HepG2 (cell line): ENCODE results near the gene PLET1. TPM values are rescaled to one million over a fixed set of nuclear protein-coding genes. Genes with fewer than 3 reads are reported as not detected.

Experiments
- ATAC-seq: fragments of 200-7000 bp; cut with Tn5 transposase; 3 replicates; pipeline ENCODE4 v1.9.1; 2020; ENCODE audit warnings: mild to moderate bottlenecking, moderate library complexity
- BruUV-seq: library from RNA; stranded (reverse); fragments of 400-500 nt; replicated peaks from 2 replicates; lab custom pipeline; 2021; lab: Mats Ljungman, UMichigan
- CTCF ChIA-PET: fragments of 300-600 bp; formaldehyde crosslinking; extraction: SDS; loops from one replicate; lab custom pipeline; 2021; ENCODE audit warnings: low total read pairs, inconsistent platforms, low intra/inter-chr PET ratio; lab: Yijun Ruan, JAX
- POLR2A ChIA-PET: fragments of 350-600 bp; sonication (Branson Sonifier 250); formaldehyde crosslinking; loops from one replicate; lab custom pipeline; 2020; ENCODE audit warnings: antibody characterized with exemption, inconsistent platforms; lab: Yijun Ruan, JAX
- DNase-seq: peaks from one replicate; pipeline ENCODE4 v3.0.0-alpha.2; 2015; ENCODE audit warnings: low spot score
- FAIRE-seq: peaks from 3 replicates; lab custom pipeline; 2011; peaks lifted over from hg19 to GRCh38; lab: Jason Lieb, UNC
- H2AFZ ChIP-seq: one replicate; pipeline ENCODE4 v1.6.1; 2011; ENCODE audit warnings: low read length, inconsistent platforms
- H3K27ac ChIP-seq: fragments of 300-600 bp; 3 replicates; pipeline ENCODE4 v1.8.0; 2011; ENCODE audit warnings: mixed run types, mild to moderate bottlenecking, mixed read lengths, low read length, inconsistent platforms; ENCODE audit not compliant: insufficient read depth; ENCODE audit errors: extremely low read length
- H3K27me3 ChIP-seq, 2 experiments: fragments of 200-600 bp in 1 of 2; 2 replicates in 1 of 2; 3 replicates in 1 of 2; pipeline versions ENCODE4 v1.6.0 to v1.8.0; 2011; ENCODE audit warnings: low read length in 2 of 2, mild to moderate bottlenecking in 2 of 2, moderate library complexity in 2 of 2, inconsistent platforms in 1 of 2; ENCODE audit not compliant: insufficient read depth in 2 of 2, control insufficient read depth in 1 of 2
- H3K36me3 ChIP-seq, 2 experiments: fragments of 200-600 bp in 1 of 2; replicated peaks in 1 of 2; 2 replicates in 1 of 2; 3 replicates in 1 of 2; pipeline versions ENCODE4 v1.5.1 to v1.8.0; 2011; ENCODE audit warnings: low read length in 2 of 2, inconsistent platforms in 1 of 2; ENCODE audit not compliant: insufficient read depth in 2 of 2, control insufficient read depth in 1 of 2
- H3K4me1 ChIP-seq: 2 replicates; pipeline ENCODE4 v1.5.1; 2012; ENCODE audit warnings: low read length, inconsistent platforms; ENCODE audit not compliant: insufficient read depth
- H3K4me2 ChIP-seq: 2 replicates; pipeline ENCODE4 v1.6.0; 2011; ENCODE audit warnings: low read depth, low read length, inconsistent platforms
- H3K4me3 ChIP-seq, 3 experiments: fragments of 200-600 bp in 1 of 3; sonication (generic), shearing (Covaris generic) in 1 of 3; replicated peaks in 1 of 3; 2 replicates each; pipeline ENCODE4 v1.5.1; 2011 to 2016; ENCODE audit warnings: low read length in 3 of 3, inconsistent platforms in 2 of 3, low read depth in 2 of 3, mild to moderate bottlenecking in 2 of 3, control low read depth in 1 of 3, mixed read lengths in 1 of 3; ENCODE audit not compliant: insufficient read depth in 1 of 3
- H3K79me2 ChIP-seq: one replicate; pipeline ENCODE4 v1.6.1; 2011; ENCODE audit warnings: low read length, inconsistent platforms; ENCODE audit not compliant: insufficient read depth
- H3K9ac ChIP-seq: 2 replicates; pipeline ENCODE4 v1.6.0; 2011; ENCODE audit warnings: mild to moderate bottlenecking, low read depth, low read length, inconsistent platforms; ENCODE audit not compliant: insufficient read depth
- H3K9me3 ChIP-seq: 2 replicates; pipeline ENCODE4 v1.5.1; 2012; ENCODE audit warnings: mild to moderate bottlenecking, low read length
- H4K20me1 ChIP-seq: 2 replicates; pipeline ENCODE4 v1.6.0; 2011; ENCODE audit warnings: inconsistent platforms, mild to moderate bottlenecking, low read length, moderate library complexity; ENCODE audit not compliant: insufficient read depth
- CEBPG ChIP-seq: IDR thresholded peaks from 2 replicates; pipeline ENCODE4 v1.6.1; 2016
- CSRNP2 ChIP-seq: sonication (generic); formaldehyde crosslinking; conservative IDR thresholded peaks from 2 replicates; pipeline ENCODE4 v1.8.0; 2022; ENCODE audit warnings: low read depth, missing genetic modification reagents
- MAFK ChIP-seq, 2 experiments: IDR thresholded peaks in 1 of 2; conservative IDR thresholded peaks in 1 of 2; 2 replicates each; pipeline ENCODE4 v1.6.1; 2011; ENCODE audit warnings: improper control_type of control experiment in 2 of 2, low read length in 2 of 2
- NCOA2 ChIP-seq: sonication (generic); formaldehyde crosslinking; IDR thresholded peaks from 2 replicates; pipeline ENCODE4 v1.8.0; 2022; ENCODE audit warnings: inconsistent platforms
- SOX6 ChIP-seq, 2 experiments: fragments of 450-650 bp in 1 of 2; sonication (generic) in 1 of 2; formaldehyde crosslinking in 1 of 2; IDR thresholded peaks; 2 replicates each; pipeline versions ENCODE4 v1.4.0 to v1.6.1; 2017 to 2020; ENCODE audit warnings: antibody characterized with exemption in 1 of 2, mild to moderate bottlenecking in 1 of 2, missing genetic modification reagents in 1 of 2
- USF2 ChIP-seq, 2 experiments: sonication (generic) in 1 of 2; formaldehyde crosslinking in 1 of 2; IDR thresholded peaks; 2 replicates each; pipeline versions ENCODE4 v1.5.1 to v1.6.1; 2011 to 2020; ENCODE audit warnings: borderline replicate concordance in 1 of 2, low read depth in 1 of 2, low read length in 1 of 2, mild to moderate bottlenecking in 1 of 2, missing genetic modification reagents in 1 of 2, moderate library complexity in 1 of 2
- ZFP1 ChIP-seq: IDR thresholded peaks from 2 replicates; pipeline ENCODE4 v1.6.1; 2016
- ZNF10 ChIP-seq: sonication (generic); formaldehyde crosslinking; IDR thresholded peaks from 2 replicates; pipeline ENCODE4 v1.4.0; 2020; ENCODE audit warnings: mild to moderate bottlenecking, low read depth, missing genetic modification reagents, borderline replicate concordance
- ZNF205 ChIP-seq: IDR thresholded peaks from 2 replicates; pipeline ENCODE4 v1.6.1; 2018; ENCODE audit warnings: missing biosample characterization, missing genetic modification reagents
- ZNF207 ChIP-seq: fragments of 450-650 bp; IDR thresholded peaks from 2 replicates; pipeline ENCODE4 v1.6.1; 2016; ENCODE audit warnings: antibody characterized with exemption, borderline replicate concordance
- ZNF235 ChIP-seq: sonication (generic); formaldehyde crosslinking; IDR thresholded peaks from 2 replicates; pipeline ENCODE4 v1.8.1; 2023; ENCODE audit warnings: mild to moderate bottlenecking, missing genetic modification reagents, borderline replicate concordance
- ZNF253 ChIP-seq: sonication (generic); formaldehyde crosslinking; IDR thresholded peaks from 2 replicates; pipeline ENCODE4 v1.8.0; 2022; ENCODE audit warnings: mild to moderate bottlenecking, missing genetic modification reagents, borderline replicate concordance
- ZNF432 ChIP-seq: sonication (generic); formaldehyde crosslinking; IDR thresholded peaks from 2 replicates; pipeline ENCODE4 v1.5.0; 2020; ENCODE audit warnings: missing genetic modification reagents, mild to moderate bottlenecking, borderline replicate concordance
- ZNF614 ChIP-seq: IDR thresholded peaks from 2 replicates; pipeline ENCODE4 v1.6.1; 2018; ENCODE audit warnings: missing biosample characterization, missing genetic modification reagents, inconsistent platforms, borderline replicate concordance
- ZNF629 ChIP-seq: sonication (generic); formaldehyde crosslinking; conservative IDR thresholded peaks from 2 replicates; pipeline ENCODE4 v1.5.0; 2020; ENCODE audit warnings: missing genetic modification reagents
- ZNF639 ChIP-seq: conservative IDR thresholded peaks from 2 replicates; pipeline ENCODE4 v1.6.1; 2018; ENCODE audit warnings: missing genetic modification reagents
- ZNF652 ChIP-seq: IDR thresholded peaks from 2 replicates; pipeline ENCODE4 v1.6.1; 2016; ENCODE audit warnings: low read depth, borderline replicate concordance
- ZNF780A ChIP-seq: sonication (generic); formaldehyde crosslinking; IDR thresholded peaks from 2 replicates; pipeline ENCODE4 v1.8.0; 2022; ENCODE audit warnings: mild to moderate bottlenecking, missing genetic modification reagents, moderate library complexity
- WGBS: methylation state at CpG from one replicate; pipeline ENCODE4 v1.1.6; 2017; ENCODE audit warnings: low lambda C conversion rate; 5-methylcytosine and 5-hydroxymethylcytosine counted together
- in situ Hi-C: cut with HindIII; loops from 2 replicates; pipeline ENCODE4 v1.10.0; 2017; ENCODE audit warnings: low pct_unique_long_range_greater_than_20kb; ENCODE audit not compliant: extremely low pct_ligation_motif_present
- intact Hi-C: fragments of 100-400 bp; cut with micrococcal nuclease; formaldehyde crosslinking; loops from one replicate; pipeline ENCODE4 v1.10.0; 2022; ENCODE audit not compliant: unreplicated experiment
- polyA plus RNA-seq, 8 experiments: library from polyadenylated mRNA; depleted of rRNA in 3 of 8; stranded (reverse) in 7 of 8; unstranded in 1 of 8; fragments of >200 nt; fragmentation: Illumina TruSeq in 4 of 8; extraction: Trizol in 4 of 8; gene quantifications; 2 replicates each; pipeline versions ENCODE4 v1.2.1 to v1.2.3, GENCODE V29; 2011 to 2016; ENCODE audit warnings: low read depth in 4 of 8, missing spikeins in 1 of 8, mixed read lengths in 1 of 8; ENCODE audit not compliant: insufficient read depth in 1 of 8
- total RNA-seq, 5 experiments: library from RNA; depleted of rRNA; stranded (reverse); fragments of >200 nt; fragmentation: Illumina TruSeq; extraction: Trizol; gene quantifications; 2 replicates each; pipeline ENCODE4 v1.2.3, GENCODE V29; 2016; ENCODE audit warnings: low read depth in 1 of 5

PLET1 gene
- total and polyA plus RNA-seq, 2 of the 13 experiments (the other 11 are each of a cell fraction or from before 2014, with no cell fraction given) = not detected

- TF ChIP-seq CSRNP2 (CRISPR knock-in tag) (no peak), ZNF205 (CRISPR knock-in tag) (no peak), ZFP1 (CRISPR knock-in tag) (no peak), ZNF207 (no peak), ZNF652 (CRISPR knock-in tag) (no peak), ZNF639 (CRISPR knock-in tag) (no peak)
Measured at GRCh38 chr11:112235750-112236390, 24.8 kb downstream of the PLET1 start (continued).

GRCh38 chr11:112231952-112232351 is 28.7 kb downstream of the PLET1 start:
- ChIA-PET CTCF (no interaction called here), POLR2A (no interaction called here)
- FAIRE-seq (peak; percentile 23), ATAC-seq (peak; percentile 90), DNase-seq (peak; percentile 71)
- peaks cover 14% of the 10 kb centered on the region for H3K79me2 ChIP-seq
- H3K4me3 ChIP-seq = no peak overlapping the region
- peak overlapping the region; percentile 8 for H3K4me2 ChIP-seq
- no peaks in the 10 kb centered on the region for H3K27me3 ChIP-seq
- no TSS peak for BruUV-seq
- intact Hi-C loops (no loop called here), in situ Hi-C loops (no loop called here)
- H3K9me3 ChIP-seq = no peaks in the 10 kb centered on the region
- peaks cover 61% of the 10 kb centered on the region for H3K4me1 ChIP-seq
- peak overlapping the region; percentile 59 for H3K27ac ChIP-seq
- H2AFZ ChIP-seq = no peak overlapping the region
- H4K20me1 ChIP-seq = no peaks in the 10 kb centered on the region
- H3K9ac ChIP-seq = no peak overlapping the region
- WGBS = 43% methylated on average over 2 of the region's 2 CpGs
- H3K36me3 ChIP-seq = peaks cover 5 to 40% of the 10 kb centered on the region in 2 experiments; a peak in 4 of 5 replicates
- TF ChIP-seq ZNF780A (CRISPR knock-in tag) = no peak
- TF ChIP-seq ZNF253 (CRISPR knock-in tag) = no peak
- TF ChIP-seq ZNF432 = no peak
- TF ChIP-seq ZNF614 (CRISPR knock-in tag) = no peak
- TF ChIP-seq MAFK (conservative IDR thresholded peaks at IDR 0.05 in 1 of 2, IDR thresholded peaks at IDR 0.05 in 1 of 2; ENCODE audit: low read length in 2 of 2) = no peak
- no peak for TF ChIP-seq SOX6 (IDR thresholded peaks at IDR 0.05)
- TF ChIP-seq SOX6 (CRISPR knock-in tag; IDR thresholded peaks at IDR 0.05) = peak; percentile 49
- peak; percentile 49; the same call in 1 of the 2 replicates for TF ChIP-seq NCOA2 (CRISPR knock-in tag)
- TF ChIP-seq ZNF10 = no peak
- no peak for TF ChIP-seq ZNF629 (CRISPR knock-in tag)
- TF ChIP-seq ZNF235 (CRISPR knock-in tag) = no peak
- TF ChIP-seq USF2 (IDR thresholded peaks at IDR 0.05; ENCODE audit: low read depth, low read length) = no peak
- TF ChIP-seq USF2 (CRISPR knock-in tag; IDR thresholded peaks at IDR 0.05; ENCODE audit: borderline replicate concordance) = no peak
- no peak for TF ChIP-seq CEBPG (CRISPR knock-in tag)
